HG03457 (cell line): ENCODE measurements around the gene IGF2.

Experiments
- ATAC-seq: cut with Tn5 transposase; IDR thresholded peaks from one replicate; pipeline ENCODE4 v1.9.1; 2021; ENCODE audit warnings: moderate number of reproducible peaks; ENCODE audit not compliant: unreplicated experiment

Gene IGF2

GRCh38 chr11:2093575-2094353 is 45.4 kb downstream of the IGF2 start:
- no peak for ATAC-seq

- ATAC-seq: no peak
These were observed 46.2 kb downstream of the IGF2 start for GRCh38 chr11:2092956-2093412.

GRCh38 chr11:2092464-2092910 is 46.7 kb downstream of the IGF2 start:
- no peak for ATAC-seq

- ATAC-seq: no peak
These were observed 47.3 kb downstream of the IGF2 start for GRCh38 chr11:2091786-2092463.

GRCh38 chr11:2091112-2091746 is 48.0 kb downstream of the IGF2 start:
- no peak for ATAC-seq

GRCh38 chr11:2090172-2091111 is 48.7 kb downstream of the IGF2 start:
- no peak for ATAC-seq

DNA sequence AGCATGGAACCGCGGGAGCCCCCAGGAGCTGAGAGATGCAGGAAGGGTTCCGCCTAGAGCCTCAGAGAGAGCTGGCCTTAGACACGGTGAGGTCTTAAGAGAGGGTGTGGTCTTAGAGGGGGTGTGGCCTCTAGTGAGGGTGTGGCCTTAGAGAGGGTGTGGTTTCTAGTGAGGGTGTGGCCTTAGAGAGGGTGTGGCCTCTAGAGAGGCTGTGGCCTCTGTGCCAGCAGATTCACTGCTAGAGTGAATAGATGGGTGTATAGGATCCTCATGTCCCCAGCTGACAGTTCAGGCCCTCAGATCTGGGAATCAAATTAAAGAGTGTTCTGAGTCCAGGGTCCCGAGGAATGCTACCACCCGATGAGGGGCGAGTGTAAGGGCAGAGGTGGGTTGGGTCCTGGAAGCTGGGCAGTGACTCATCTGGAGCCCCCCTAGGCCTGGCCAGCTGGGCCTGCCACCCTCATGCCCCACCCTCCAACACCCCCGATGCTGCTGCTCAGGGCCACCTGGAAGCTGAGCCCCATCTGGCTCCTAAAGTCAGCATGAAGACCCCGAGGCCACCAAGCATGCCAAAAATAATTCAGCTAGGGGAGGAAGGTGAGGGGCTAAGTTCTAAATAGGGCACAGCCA is 49.5 kb downstream of the IGF2 start:
- ATAC-seq: no peak

DNA sequence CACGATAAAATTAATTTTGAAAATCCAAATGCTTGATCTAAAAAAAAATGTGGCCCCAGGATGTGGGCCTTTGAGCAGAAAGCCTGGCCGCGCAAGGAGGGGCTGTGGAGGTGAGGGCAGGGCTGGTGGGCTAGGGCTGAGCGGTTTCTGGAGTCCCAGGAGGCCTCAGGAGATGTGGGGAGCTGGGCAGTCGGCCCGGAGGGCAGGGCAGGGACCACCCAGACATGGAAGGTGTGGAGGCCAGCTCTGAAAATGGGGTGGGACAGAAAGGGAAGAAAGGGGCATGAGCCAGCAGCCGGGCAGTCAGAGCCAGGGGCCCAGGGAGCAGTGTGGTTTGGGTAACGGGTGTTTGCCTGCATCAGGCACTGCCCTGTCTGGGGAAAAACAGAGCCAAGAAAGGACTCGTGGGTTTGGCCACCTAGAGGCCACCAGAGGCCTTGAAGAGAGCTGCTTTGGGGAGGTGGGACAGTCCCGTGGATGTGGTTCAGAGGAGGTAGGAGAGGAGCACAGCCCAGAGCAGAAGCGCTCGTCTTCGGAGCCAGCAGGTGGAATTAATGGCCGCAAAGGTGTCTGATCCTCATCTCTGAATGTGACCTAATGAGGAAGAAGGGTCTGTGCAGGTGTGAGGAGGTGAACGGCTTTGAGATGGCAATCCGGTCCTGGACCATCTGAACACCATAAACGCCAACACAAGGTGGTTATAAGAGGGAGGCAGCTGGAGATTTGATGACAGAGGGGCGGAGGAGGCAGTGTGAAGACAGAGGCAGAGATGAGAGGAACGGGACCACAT is 50.2 kb downstream of the IGF2 start:
- no peak for ATAC-seq

GRCh38 chr11:2088284-2088683 is 50.9 kb downstream of the IGF2 start:
- no peak for ATAC-seq

DNA sequence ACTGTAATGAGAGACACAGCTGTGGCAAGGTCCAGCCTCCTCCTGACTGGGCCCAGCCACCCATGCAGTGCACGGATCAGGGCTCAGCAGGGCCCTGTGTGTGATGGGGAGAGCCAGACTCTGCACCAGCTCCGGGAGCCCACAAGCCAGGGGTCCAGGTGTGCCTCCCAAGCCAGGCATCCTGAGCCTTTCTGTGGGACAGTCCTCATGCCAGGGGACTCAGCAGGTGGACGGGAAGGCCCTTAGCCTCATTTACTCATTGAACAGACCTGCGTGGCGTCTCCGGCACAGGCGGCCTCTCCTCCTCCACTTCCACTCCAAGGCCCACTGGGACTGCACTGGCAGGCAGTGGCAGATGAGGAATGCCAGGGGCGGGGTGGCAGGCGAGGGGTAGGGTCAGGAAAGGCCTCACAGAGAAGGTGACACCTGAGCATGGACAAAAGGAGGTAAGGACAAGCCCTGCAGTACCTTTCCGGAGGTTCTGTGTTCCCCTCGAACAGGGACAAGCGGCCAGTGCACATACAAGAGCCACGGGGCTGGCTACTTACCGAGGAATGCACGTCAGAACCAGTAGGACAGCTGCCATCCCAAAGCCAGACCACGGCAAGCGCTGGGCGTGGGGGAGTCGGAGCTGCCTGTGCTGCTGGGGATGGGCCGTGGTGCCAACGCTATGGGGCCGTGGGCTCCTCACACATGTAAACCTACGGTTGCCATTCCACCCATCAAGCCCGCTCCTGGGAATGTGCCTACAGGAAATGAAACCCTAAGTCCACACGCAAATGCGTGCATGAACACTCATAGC is 52.7 kb downstream of the IGF2 start:
- no peak for ATAC-seq

GRCh38 chr11:2085251-2086066 is 53.7 kb downstream of the IGF2 start:
- ATAC-seq: no peak

DNA sequence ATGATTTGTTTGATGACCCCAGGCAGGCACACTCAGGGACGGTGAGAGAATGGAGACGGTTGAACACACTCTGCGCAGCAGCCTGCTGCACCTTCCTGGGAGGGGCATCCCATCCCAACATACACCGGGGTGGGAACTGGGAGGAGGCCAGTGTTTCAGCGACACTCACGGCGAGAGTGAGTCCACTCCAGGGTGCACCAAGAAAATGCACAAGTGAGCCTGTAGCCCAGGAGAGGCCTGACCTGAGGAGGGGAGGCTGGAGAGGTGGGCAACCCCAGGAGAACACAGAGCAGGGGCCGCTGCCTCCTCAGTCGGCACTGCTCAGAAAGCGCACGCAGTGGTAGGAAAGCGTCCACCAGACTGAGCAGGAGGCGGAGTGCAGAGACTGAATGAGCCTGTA is 54.5 kb downstream of the IGF2 start:
- ATAC-seq: no peak
